CMK (cell line): Measurements from ENCODE around the gene OTOS.
A peak's percentile ranks its signal among the peaks of the same experiment; 100 is the strongest.

Experiments
- DNase-seq: peaks from one replicate; pipeline ENCODE4 v3.0.0-alpha.2; 2010; ENCODE audit warnings: low read depth

The OTOS gene

DNA sequence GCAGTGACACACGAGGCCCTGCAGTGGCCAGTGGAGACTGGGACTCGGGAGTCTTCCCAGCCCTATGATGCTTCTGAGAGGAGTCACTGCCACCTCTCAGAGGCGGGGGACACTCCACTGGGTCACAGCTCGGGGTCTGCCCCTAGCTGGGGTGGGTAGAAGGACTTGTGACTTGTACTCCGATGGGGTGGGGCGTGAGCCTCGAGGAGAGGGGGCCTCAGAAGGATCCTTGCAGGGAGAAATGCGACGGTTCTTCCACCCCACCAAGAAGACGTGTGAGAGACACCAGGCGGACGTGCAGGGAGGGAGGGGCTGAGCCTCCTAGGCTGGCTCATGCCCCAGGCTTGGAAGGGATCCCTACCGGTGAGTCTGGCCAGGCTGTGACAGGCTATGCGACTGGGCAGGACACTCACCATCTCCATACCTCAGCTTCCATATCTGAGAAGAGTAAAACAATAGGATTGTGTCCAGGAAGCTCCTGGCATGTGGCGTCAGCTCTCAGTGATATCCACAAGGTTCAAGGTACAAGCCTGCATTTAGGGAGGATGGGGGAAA, 11.1 kb upstream of the OTOS start:
- DNase-seq, result no peak

DNA sequence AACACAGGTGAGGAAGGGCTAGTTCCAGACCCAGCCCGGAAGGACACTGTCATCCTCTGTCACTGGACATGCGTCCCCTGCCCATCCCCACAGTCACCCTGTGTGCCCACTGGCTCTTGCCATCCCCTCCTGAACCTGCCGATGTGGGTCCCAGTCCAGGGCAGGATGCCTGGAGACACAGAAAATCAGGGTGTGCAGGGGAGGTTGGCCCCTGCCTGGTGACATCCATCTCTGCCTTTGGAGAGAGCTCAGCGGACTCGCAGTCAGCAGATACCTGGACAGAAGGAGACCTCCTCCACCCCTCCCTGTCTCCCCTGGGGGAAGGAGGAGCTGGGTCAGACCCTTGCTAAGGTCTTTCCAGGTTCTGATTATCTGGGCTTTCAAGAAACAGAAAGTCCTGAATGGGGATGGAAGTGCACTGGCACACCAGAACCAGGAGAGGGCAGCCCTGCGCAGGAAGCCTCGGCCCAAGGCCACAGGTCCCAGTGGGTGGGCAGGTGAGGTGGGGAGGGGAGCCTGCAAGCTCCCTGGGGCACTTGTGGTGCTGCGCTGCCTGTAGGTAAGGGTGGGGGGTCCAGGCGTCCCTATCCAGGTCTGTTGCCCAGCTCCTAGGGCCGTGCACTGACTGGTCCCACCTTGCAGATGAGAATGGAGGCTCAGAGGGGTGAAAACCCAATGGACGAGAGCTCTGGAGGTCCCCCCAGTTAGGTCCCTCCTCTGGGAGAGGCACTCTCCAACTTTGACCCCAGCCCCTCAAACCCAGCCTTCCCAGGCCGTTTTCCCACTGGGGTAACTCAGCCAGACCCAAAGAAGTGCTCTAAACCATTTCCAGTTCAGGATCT, 9.7 kb upstream of the OTOS start:
- no peak for DNase-seq

DNA sequence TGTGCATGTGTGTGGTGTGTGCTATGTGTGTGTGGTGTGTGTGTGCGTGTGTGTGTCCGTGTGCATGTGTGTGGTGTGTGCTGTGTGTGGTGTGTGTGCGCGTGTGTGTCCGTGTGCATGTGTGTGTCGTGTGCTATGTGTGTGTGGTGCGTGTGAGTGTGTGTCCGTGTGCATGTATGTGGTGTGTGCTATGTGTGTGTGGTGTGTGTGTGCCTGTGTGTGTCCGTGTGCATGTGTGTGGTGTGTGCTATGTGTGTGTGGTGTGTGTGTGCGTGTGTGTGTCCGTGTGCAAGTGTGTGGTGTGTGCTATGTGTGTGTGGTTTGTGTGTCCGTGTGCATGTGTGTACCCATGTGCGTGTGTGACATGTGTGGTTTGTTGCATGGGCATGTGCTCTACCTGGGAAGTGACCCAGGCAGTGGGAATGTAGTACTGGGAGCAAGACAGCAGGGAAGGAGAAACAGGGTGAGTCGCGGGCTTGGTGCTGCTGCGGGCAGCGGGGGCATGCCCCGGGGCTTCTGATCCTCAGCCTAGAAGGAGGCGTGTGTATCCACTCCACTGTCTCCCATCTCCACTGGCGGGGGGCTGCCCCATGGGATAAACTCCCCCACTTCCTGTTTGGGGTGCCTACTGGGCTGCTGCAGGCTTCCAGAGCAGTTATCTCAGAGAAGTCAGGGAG, 7.6 kb upstream of the OTOS start:
- no peak for DNase-seq

DNA sequence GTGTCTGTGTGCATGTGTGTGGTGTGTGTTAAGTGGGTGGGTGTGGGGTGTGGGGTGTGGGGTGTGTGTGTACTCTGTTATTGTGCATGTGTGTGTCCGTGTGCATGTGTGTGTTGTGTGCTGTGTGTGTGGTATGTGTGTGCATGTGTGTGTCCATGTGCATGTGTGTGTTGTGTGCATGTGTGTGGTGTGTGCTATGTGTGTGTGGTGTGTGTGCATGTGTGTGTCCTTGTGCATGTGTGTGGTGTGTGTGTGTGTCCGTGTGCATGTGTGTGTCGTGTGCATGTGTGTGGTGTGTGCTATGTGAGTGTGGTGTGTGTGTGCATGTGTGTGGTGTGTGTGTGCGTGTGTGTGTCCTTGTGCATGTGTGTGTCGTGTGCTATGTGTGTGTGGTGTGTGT, 6.9 kb upstream of the OTOS start:
- DNase-seq, result no peak

DNA sequence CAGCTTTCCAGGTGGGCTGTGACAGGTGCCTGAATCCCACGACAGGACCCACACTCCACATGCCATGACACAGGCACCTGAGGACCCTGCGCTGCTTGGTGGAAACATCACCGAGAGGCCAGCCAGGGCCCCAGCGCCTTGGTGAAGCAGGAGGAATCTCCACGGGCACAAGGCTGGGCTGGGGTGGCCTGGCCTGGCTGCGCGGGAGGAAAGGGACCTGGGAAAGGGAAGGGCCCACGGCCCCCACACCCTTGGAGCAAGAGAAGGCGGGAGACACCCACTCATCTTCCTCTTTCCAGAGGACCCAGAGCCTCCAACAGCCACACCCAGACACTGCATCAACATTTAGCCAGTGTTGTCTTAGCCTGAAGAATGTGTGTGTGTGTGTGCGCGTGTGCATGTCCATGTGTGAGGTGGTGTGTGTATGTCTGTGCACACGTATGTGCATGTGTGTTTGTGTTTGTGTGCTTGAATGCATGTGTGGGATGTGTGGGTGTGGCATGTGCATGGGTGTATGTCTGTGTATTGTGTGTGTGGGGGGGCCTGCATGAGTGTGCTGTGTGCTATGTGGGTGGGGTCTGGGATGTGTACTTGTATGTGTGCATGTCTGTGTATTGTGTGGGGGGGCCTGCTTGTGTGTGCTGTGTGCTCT, 6.3 kb upstream of the OTOS start:
- no peak for DNase-seq

DNA sequence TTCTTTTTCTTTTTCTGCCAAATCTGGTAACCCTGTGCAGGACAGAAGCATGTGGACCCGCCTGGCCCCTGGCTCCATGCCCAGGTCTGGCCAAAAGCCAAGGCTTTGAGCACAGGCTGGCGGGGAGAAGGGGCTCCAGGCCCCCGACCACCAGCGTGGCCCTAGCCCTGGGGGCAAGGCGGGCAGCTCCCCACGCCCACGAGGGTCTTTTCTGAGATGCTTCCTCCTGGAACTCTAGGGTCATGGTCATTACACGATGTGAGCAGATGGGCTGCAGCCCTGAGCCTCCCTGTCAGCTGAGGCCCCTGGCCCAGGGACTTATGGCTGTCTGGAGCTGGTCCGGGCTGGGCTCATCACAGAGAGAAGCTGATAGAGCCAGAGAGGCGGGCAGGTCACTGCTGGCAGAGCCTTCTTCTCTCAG, 5.7 kb upstream of the OTOS start:
- DNase-seq, result no peak

DNA sequence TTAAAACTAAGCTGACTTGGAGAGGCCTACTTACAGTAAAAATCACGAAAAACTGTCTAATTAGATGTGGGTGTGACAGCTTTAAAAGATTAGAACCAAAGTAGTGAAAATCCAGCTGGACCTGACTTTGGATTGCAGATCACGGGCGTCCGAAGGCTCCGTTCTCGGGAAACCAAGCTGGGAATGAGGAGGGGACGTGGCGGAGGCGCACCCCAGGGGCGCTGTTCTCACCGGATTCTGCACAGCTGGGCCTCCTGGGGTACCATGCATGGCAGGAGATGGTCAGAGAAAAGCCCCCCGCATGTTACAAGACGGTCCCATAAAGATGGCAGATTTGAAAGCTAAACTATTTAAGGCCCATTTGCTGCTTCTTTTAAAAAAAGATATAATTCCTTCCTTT, 5.0 kb upstream of the OTOS start:
- DNase-seq, result no peak

DNA sequence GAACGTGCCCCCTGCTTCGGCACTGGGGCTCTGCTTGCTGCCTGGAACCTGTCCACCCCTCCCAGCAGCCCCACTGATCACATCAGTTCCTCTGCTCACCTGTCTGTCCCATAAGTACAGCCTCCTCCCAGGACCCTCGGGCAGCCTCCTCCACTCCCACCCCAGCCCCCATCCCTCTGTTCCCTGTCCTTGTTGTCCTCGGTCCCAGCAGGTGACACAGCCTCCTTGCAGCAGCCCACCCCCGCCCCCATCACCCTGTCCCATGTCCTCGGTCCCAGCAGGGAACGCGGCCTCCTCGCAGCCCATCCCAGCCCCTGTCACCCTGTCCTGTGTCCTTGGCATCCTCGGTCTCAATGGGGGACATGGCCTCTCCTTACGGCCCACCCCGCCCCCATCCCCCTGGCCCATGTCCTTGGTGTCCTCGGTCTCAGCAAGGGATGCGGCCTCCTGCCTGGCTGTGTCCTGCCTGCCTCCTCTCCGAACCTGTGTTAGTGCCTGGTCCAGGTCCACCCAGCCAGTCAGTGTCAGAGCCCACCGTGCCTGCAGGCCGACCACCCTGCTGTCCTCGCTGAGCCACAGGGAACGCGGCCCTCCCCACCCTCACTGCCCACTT, 4.3 kb upstream of the OTOS start:
- DNase-seq, result no peak

DNA sequence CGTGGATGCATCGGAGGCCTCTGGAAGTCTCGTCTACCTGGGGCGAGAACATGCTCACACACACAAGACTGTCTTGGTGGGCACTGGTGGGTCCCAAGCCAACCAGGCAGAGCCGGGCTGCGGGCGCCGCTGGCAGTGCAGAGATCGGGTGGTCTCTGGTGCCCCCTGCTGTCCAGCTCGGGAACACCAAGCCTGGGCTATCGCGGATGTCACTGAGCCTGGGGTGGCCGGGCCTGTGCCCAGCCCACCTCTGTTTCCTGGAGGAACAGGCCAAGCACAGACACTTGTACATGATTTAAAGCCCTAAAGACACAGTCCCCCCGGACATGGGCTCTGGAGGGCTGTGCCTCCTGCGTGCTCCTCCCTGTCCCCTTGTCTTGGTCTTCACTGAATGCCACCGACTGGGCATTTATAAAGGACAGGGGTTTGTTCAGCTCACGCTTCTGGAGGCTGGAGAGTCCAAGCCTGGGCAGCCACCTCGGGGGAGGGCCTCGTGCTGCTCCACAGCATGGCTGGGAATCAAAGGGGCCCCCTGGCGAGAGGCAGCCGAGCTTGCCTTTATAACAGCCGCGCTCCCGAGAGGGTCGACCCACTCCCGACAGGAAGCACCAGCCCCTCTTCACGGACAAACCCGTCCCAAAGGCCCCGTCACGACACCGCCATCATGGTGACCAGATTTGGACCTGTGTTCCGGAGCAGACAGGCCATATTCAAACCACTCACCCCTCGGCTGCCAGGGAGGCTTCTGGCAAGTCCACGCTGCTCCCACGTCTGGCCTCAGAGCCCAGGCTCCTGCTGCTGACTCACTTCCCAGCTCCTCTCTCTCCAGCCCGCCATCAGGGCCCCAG, 3.6 kb upstream of the OTOS start:
- DNase-seq, result peak; percentile 43

DNA sequence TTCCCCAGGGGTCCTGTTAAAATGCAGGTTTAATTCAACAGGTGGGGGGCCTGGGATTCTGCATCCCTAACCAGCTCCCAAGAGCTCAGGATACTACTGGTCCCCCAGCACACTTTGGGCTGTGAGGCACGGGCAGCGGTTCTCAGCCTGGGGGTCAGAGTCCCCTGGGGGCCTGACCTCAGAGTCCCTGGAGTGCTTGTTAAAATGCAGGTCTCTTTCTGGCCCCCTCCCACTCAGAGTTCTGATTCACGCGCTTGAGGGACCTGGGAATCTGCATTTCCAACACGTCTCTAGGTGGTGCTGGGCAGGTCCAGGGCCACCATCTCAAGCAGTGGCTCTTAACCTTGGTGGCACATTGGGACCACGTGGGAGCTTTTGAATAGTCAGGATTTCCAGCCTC, 2.8 kb upstream of the OTOS start:
- no peak for DNase-seq

DNA sequence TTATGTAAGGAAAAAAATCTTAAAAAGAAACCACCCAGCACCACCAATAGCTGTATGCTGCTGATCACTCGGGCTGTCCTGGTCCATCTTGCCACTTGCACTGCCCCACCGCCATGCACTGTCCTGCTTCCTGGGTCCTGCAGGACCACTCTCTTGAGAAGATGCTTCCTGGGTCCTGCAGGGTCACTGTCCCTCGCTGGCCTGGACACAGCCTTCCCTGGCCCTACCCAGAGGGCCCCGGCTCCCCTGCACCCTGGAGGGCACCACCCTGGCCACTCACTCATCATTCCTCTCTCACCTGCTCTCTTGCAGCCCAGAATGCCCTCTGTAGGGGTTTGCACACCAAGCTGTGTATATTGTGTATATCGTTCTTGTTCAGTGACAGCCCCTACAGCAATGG, 2.4 kb upstream of the OTOS start:
- no peak for DNase-seq

DNA sequence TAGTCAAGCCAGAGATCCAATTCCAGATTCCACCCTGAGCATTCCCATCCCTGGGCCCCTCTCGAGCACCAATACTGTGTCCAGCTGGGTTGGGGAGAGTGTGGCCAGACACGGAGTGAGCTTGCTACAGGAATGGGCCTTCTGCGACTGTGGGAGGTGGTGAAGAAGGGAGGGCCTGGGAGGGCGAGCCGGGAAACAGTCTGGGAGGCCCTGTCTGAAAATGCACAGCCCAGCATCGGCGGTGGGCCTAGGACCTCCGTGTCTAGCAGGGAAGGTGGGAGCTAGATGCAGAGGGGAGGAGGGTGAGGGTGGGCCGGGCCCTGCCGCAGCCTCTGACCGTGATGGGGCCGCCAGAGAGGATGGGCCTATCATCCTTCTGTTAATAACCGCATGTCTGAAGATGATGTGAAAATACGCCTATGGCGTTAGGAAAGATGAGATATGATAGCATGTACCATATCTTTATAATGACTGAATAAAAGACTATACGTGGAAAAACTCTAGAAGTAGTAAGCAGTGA, 1.9 kb upstream of the OTOS start:
- DNase-seq, result no peak

DNA sequence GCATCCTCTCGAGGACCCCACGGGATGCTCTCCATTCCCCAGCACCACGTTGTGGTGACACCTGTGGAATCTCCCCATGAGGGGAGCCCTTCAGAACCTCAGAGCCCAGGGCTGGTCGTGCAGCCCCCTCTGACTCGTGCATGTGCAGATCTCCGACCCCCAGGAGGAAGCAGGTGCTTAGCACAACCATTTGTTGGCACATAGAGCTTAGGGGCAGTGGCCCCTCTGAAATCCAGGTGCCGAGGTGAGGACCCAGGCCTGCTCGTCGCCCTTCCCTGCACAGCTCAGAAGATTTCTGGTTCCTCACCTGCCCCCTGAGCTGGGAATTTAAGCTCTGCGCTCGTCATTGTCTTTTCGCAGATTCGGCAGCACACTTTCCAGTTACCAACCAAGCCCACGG, 1.3 kb upstream of the OTOS start:
- DNase-seq, result no peak

DNA sequence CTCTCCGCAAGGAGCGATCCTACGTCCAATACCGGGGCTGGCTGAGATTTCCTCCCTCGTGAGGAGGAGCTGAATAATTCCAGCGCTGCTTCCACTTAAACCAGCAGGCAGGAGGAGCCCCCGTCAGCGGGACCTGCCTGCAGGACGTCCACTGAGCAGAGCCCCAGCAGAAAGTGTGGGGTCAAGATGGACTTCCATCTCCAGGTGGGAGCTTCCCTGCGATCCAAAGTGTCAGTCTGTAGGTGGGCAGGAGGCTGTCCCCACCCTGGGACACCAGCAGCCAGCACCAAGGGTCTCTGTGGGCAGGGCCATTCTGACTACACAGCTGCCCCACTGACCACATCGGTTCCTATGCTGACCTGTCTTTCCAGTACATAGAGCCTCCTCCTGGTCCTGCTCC, 462 bp upstream of the OTOS start:
- DNase-seq, result no peak

DNA sequence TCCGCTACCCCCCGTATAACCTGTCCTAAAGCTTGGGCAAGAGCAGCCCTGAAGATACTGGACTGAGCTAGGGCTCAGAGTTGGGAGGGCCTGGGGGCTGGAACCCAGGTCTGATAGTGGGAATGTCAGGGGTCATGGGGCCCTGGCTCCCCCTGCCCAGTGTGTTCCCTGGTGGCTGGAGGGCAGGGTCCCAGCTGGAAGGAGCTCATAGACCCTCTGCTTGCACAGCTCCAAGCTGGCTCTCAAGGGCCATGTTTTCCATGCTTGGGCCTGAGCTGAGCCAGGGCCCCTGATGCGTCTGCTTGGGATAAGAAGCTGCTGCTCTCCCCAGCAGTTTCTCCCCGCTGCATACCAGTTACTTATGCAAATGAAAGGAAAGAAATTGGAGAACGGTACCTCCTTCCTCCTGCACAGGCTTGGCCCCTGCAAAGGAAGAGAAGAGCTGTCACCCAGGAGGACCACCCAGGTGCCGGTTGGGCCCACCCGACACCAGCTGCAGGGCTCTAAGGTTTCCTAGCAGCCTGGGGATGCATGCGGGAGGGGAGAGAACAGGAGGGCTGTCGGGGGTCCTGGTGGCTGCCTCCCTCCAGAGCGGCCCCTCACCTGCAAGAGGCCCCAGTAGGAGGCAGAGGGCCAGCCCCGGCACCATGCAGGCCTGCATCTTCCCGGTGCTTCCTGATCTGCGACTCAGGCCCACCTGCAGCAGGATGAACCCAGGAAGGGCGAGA, 628 bp downstream of the OTOS start:
- no peak for DNase-seq

DNA sequence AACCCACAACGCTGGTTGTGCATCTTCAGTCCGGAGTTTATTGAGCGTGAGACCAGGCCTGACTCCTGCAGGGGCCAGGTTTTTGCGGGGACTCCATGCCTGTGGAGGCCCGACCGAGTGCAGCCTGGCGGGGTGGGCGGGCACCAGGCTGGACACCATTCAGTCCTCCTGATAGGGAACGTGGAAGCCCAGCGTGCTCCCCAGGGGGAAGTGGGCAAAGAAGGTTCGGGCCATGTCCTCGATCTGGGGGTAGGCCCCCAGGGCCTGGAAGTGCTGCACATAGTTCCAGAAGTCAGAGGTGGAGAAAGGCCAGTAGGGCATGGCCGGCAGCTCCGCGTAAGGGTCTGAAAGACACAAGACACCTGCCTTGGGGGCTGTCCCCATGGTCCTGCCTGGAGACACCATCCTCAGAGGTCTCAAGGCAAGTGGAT, 1.4 kb downstream of the OTOS start:
- DNase-seq, result no peak

DNA sequence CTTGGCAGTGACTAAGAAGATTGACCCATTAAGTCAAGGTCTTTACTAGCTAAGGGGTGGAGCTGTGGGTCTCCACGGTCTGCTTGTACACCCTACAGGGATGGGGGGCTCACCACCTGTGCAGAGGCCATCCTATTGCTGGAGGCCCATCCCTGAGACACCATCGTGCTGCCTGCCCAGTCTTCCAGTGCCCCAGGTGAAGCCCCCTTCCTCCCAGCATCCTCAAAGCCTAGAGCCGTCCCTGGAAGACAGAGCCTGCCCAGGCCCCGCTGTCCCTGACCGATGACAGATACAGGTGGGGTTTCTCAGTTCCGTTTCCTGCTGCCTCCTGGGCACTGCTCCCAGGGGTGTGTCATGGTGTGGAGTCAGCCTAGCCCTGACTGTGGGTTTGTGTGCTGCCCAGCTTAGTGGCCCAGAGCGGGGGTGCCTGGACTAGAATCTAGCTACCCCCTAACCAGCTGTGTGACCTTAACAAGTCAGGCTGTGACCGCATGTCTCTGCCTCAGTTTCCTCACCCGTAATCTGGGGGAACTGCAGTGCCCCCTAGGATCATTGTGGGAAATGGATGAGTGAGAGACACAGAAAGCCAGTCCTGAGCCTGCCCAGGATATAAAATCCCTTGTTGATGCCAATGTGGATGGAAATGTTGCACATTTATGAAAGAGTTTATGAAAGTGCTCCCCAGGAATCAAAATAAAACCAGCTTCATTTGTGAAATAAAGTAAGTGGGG, 2.0 kb downstream of the OTOS start:
- DNase-seq, result no peak

DNA sequence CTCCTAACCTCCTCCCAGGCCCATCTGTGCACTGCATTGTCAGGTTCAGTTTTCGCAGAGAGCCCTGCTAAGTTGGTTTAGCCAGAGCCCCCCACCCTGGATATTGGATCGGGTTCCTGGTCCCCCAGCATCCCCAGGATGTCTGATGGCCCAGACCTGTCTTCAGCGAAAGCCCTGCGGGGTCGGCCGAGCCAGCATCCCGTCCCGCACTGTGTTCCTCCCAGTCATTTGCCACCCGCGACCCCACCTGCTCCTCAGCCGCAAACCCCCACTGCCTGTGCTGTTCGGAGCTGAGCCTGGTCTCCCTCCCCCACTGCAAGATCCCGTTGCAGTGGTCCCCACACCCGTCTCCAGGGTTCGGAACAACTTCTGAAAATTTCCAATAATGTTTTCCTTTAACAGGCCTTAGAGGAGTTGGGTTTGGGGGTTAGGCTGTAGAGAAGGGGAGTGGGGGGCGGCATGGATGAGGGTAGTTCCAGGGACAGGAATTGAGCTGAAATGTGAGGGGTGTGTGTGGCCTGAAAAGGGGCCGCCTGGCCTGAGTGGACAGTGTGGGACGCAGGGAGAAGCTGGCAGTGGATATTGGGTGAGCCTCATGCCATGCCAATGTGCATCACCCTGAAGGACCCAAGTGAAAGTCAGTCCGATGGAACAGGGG, 2.7 kb downstream of the OTOS start:
- DNase-seq, result no peak

DNA sequence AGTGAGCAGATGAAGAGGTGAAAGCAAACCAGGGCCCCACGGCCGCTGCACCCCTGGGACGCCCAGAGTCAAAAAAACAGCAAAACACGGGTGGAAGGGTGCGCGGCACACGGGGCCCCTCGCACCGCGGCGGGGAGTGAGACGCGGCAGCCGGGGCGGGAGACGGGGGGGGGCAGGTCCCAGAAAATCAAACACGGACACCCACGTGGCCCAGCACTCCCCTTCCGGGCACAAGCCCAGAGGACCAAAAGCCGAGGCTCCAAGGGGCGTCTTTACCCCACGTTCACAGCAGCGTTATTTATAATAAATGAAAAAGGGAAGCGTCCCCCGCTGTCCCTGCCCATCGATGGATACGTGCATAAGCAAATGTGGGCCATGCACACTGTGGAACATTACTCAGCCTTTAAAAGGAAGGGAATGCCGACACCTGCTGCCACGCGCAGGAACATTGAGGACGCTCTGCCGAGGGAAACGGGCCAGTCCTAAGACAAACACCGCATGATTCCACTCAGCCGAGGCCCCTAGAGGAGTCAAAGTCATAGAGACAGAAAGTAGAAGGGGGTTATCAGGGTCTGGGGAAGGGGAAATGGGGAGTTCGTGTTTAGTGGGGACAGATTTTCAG, 3.7 kb downstream of the OTOS start:
- no peak for DNase-seq
